Stimulated activated CD8-positive, alpha-beta memory T cell treated with anti-CD3 and anti-CD28 coated beads, Interleukin-7, amount 100 ng/mL, for 1 hour (primary cell): ENCODE results near the gene HOXA4.

Experiments
- DNase-seq, 2 donors: peaks; one replicate each; pipeline ENCODE4 v3.0.0-alpha.2; 2020; ENCODE audit warnings: low read depth in 2 of 2

Gene HOXA4

GRCh38 chr7:27158436-27159265 lies 28.1 kb upstream of the HOXA4 start:
- DNase-seq, result no peak

DNA sequence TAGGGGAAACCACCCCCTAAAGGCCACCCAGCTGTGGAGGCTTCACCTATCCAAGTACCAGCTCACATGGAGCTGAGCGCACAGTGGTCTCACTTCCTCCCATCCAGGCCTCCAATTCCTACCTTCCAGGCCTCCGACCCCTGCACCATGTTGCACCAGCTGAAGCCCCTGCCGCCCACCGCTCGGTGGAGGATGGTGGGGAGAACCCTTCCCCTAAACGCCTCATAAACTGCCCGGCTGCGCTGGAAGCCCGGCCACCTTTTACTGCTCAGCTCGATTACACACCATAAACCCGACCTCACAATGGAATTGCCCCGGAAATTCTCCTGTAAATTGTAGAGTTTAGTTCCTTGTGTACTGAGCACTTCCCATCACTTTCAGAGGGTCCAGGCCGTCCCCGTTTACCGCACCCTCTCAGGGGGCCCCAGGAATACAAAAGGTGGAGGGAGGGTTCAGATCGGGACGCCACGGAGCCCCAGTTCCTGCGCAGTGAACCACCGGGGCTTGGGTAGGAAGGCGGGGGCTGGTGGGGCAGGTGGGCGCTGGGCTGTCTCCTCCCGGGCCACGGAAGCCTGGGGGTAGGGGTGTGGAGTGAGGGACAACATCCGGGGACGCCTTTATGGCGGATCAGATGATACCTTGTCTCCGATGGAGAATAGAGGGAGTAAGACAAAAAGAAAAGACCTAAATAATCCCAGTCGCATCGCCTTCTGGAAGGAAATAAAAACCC lies 27.3 kb upstream of the HOXA4 start:
- no peak for DNase-seq

GRCh38 chr7:27156916-27157701 lies 26.6 kb upstream of the HOXA4 start:
- DNase-seq, result no peak

DNA sequence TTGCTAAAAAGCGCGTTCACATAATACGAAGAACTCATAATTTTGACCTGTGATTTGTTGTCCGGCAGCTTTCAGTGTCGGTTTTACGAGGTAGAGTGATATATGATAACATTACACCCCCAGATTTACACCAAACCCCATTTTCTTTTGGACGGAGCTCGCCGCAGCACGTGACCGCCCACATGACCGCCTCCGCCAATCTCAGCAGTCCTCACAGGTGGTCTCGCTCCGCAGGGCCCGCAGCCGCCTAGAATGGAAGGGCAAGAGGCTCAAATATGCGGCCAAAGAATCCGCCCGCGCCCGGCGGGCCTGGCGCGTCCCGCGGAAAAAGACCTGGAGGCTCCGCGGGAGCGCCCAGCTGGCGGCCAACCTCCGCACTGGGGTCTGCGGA lies 25.9 kb upstream of the HOXA4 start, which contains the start of gene HOXA7:
TSS of gene HOXA7 (minus strand) at position 168 of the 391 bp plus-strand sequence. CDS start at position 38, 130 bp downstream.
- no peak for DNase-seq

DNA sequence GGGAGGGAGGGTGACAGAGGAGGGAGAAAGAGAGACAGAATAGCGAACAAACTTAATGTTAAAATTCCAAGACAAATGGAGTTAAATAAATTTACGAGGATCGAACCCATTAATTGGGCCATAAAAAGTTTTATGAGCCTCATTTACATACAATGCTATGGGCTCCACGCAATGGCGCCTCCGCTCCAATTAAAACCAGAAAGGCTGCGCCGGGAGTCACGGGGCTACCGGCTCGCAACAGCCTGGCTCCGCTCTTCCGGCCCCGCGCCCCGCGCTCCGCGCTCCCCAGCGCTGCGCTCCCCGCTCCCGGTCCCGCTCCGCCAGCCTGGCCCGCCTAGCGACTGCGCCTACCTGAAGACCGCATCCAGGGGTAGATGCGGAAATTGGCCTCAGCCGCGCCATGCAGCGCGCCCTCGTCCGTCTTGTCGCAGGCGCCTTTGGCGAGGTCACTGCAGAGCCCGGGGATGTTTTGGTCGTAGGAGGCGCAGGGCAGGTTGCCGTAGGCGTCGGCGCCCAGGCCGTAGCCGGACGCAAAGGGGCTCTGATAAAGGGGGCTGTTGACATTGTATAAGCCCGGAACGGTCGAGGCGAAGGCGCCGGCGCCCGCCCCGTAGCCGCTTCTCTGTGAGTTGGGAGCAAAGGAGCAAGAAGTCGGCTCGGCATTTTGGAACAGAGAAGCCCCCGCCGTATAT lies 25.4 kb upstream of the HOXA4 start:
- no peak for DNase-seq

DNA sequence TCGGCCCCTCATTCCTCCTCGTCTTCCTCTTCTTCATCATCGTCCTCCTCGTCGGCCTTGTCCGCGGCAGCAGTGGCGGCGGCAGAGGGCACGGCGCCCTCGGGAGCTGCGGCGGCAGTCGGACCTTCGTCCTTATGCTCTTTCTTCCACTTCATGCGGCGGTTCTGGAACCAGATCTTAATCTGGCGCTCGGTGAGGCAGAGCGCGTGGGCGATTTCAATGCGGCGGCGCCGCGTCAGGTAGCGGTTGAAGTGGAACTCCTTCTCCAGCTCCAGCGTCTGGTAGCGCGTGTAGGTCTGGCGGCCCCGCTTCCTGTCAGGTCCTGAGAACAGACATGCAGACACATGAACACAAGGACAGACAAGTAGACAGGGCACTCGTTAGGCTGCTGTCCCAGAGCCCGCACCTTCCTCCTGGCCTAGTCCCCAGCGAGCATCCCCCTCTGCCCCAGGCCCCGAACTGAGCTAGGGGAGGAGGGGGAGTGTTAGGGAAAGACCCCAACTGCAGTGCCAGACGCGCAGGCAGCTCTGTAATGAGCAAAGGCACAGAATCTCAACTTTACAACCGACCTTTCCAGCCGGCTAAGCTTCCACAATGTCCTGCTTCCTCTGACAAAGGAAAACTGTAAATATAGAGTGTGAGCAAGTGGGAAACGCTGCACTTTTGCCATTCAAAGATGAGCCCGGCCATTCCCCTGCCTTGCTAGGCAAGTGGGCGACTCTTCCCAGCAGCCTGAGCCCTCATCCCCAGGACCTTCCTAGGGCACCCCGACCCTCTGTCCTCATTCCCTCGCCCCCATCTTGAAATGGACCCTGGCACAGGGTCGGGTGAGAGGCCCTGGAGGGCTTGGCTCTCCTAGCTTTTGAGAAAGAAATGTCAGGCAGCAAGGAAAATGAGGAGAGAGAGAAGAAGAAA lies 24.6 kb upstream of the HOXA4 start:
- no peak for DNase-seq

GRCh38 chr7:27154369-27154768 lies 23.8 kb upstream of the HOXA4 start:
- DNase-seq, result no peak

DNA sequence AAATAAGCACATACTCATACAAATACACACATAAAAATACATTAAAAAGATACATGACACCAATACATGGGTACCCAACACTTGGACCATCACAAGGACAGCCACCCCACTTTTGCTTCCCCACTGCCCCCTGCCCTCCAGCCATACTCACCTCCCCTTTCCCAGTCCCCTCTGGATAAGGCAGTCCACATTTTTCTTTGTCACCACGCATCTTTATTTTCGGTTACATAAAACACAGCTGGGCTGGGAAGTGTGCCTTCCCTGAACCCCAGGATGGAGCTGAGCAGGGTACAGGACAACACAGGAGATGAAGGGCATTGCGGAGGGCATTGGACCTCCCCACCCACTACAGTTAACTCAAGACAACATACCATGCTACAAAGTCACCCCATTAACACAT lies 23.0 kb upstream of the HOXA4 start:
- no peak for DNase-seq

- DNase-seq, result no peak
Observed at GRCh38 chr7:27152816-27153442, 22.4 kb upstream of the HOXA4 start.

GRCh38 chr7:27151931-27152815 lies 21.6 kb upstream of the HOXA4 start, which contains the start of gene HOXA3:
TSS of gene HOXA3 (minus strand) at chr7:27152583. CDS start at chr7:27110640, 41,943 bp downstream.
- DNase-seq, result no peak

DNA sequence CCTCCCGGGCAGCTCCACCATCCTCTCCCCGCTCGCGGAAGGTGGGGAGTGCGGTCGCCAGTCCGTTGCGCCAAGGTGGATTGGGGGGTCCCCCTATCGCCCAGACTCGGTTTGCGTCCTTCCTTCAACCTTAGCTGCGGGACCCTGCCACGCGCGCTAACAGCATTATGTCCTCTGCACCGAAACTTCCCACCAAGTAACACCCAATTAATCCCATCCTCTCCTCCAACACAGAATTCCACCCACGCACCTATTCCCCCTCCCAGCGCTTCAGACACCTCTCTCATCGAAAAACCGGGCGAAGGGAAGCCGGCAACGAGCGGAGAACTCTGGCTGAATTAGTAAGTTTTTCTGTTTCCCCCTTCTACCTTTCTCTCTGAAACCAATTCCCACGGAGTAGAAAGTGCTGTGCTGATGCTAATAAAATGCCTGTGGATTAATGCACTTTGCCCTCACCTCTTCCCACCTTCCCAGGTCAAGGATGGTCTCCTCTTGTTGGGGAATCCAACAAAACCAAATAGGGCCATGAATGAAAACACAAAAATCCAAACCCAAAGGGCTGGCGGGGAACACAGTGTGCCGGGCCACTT lies 20.9 kb upstream of the HOXA4 start:
- DNase-seq, result no peak

GRCh38 chr7:27150568-27151340 lies 20.2 kb upstream of the HOXA4 start:
- no peak for DNase-seq

DNA sequence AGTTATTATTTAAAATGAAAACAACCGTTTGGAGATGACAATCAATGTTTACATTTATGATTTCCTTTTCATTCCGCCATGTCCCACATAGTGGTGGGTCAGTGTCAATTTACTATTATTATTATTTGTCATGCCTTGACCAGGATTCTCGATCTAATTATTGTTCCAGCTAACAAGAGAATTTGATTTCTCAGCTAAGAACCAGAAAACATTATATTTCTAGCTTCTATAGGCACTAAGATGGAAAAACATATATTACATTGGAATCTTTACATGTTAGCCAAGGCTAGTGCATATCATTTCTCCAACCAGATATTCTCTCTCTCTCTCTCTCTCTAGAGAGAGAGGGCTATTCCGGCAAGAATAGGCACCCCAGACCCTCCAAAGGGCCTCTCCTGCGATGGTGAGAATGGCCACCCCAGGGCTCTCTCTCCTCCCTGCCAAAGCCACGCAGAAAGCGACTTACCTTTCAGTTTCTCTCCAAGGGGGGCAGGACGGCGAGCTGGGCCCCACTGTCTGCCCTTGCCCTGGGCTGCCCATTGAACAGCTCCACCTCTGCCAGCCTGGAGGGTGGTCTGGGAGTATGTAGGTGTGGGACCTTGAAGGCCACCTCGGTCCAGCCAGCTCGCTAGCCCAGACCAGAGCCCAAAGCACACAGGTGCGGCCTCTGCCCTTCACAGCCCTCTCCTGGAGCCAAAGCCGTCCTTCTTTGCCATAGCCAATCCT lies 19.4 kb upstream of the HOXA4 start:
- DNase-seq, result no peak

GRCh38 chr7:27148756-27149641 lies 18.4 kb upstream of the HOXA4 start:
- DNase-seq, result no peak

DNA sequence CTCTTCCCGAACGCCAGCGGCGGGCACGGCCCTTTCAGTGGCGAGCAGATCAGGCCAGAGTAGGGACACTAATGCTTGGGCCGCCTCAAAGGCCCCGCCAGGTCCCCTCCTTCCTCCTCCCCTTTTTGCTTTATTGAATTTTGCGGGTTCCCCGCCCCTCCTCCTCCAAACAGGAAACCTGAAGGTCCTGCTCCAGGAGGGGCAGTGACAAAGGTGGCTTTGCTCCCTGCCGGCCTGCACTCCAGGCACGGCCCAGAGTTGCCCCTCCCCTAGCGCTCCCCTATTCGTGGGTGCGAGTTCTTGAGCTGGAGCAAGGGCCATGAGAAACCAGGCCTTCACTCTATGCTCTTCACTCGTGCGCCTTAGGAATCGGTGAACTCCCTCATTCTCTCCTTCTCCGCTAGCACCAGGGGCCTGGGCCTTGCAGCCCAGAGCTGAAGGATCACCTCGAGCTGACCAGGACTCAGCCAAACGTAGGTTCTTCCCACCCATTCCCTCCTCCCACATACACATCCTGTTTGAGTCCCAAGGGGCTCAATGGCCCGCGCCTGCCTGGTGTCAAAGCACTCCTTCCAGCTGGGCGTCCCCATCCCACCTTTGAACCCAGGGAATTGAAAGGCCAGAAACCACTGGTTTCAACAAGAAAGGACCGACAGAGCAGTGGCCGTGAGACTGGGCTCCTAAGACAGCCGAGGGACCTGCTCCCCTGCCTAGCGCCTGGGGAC lies 17.6 kb upstream of the HOXA4 start:
- DNase-seq, result no peak
